PC-3 (cell line): Measurements from ENCODE around the gene PROSER2. TPM values are rescaled to one million over a fixed set of nuclear protein-coding genes. Genes with fewer than 3 reads are reported as not detected.
A peak's percentile ranks its signal among the peaks of the same experiment; 100 is the strongest.

Source experiments
- ATAC-seq: fragments of 200-7000 bp; cut with Tn5 transposase; 2 replicates; pipeline ENCODE4 v1.9.1; 2020; ENCODE audit warnings: mild to moderate bottlenecking, moderate library complexity
- BruUV-seq: library from RNA; stranded (reverse); fragments of 400-500 nt; replicated peaks from 2 replicates; lab custom pipeline; 2021; lab: Mats Ljungman, UMichigan
- CTCF ChIA-PET: fragments of 300-600 bp; sonication (Branson Sonifier 250); formaldehyde crosslinking; loops from one replicate; lab custom pipeline; 2022; ENCODE audit warnings: antibody characterized with exemption; lab: Charles Lee
- POLR2A ChIA-PET: fragments of 300-600 bp; sonication (Branson Sonifier 250); formaldehyde crosslinking; loops from one replicate; lab custom pipeline; 2022; ENCODE audit warnings: antibody characterized with exemption; ENCODE audit not compliant: unreplicated experiment; lab: Charles Lee
- DNase-seq: peaks from one replicate; pipeline ENCODE4 v3.0.0-alpha.2; 2015
- H2AFZ ChIP-seq: fragments of 300-600 bp; sonication (generic); 2 replicates; pipeline ENCODE4 v1.6.0; 2016; ENCODE audit warnings: antibody characterized with exemption, low read length
- H3F3A ChIP-seq: fragments of 300-600 bp; sonication (generic); one replicate; pipeline ENCODE4 v1.6.0; 2017; ENCODE audit warnings: antibody characterized with exemption, low read length, control low read depth, mild to moderate bottlenecking; ENCODE audit not compliant: unreplicated experiment
- H3K27ac ChIP-seq: fragments of 300-600 bp; sonication (generic); 2 replicates; pipeline ENCODE4 v1.5.1; 2016; ENCODE audit warnings: mild to moderate bottlenecking, low read length
- H3K27me3 ChIP-seq: fragments of 300-600 bp; sonication (generic); 2 replicates; pipeline ENCODE4 v1.6.1; 2016; ENCODE audit warnings: low read length, mixed read lengths
- H3K36me3 ChIP-seq: fragments of 300-600 bp; sonication (generic); 2 replicates; pipeline ENCODE4 v1.6.1; 2016; ENCODE audit warnings: low read depth, mixed run types, low read length, mixed read lengths
- H3K4me1 ChIP-seq: fragments of 300-600 bp; sonication (generic); 2 replicates; pipeline ENCODE4 v1.5.1; 2016; ENCODE audit warnings: low read length; ENCODE audit not compliant: insufficient read depth
- H3K4me2 ChIP-seq: fragments of 300-600 bp; sonication (generic); 2 replicates; pipeline ENCODE4 v1.6.0; 2016; ENCODE audit warnings: low read length
- H3K4me3 ChIP-seq: fragments of 300-600 bp; sonication (generic); 2 replicates; pipeline ENCODE4 v1.5.1; 2016; ENCODE audit warnings: mild to moderate bottlenecking, low read length, mixed read lengths
- H3K79me2 ChIP-seq: fragments of 300-600 bp; sonication (generic); 2 replicates; pipeline ENCODE4 v1.6.1; 2017; ENCODE audit warnings: low read length, mixed read lengths
- H3K9ac ChIP-seq: fragments of 300-600 bp; sonication (generic); 2 replicates; pipeline ENCODE4 v1.6.0; 2016; ENCODE audit warnings: mild to moderate bottlenecking, low read length
- H3K9me2 ChIP-seq: fragments of 300-600 bp; sonication (generic); replicated peaks from 2 replicates; pipeline ENCODE4 v1.6.1; 2016; ENCODE audit warnings: mixed run types, low read length, mixed read lengths
- H3K9me3 ChIP-seq: fragments of 300-600 bp; sonication (generic); 2 replicates; pipeline ENCODE4 v1.6.1; 2016; ENCODE audit warnings: low read length, mixed read lengths
- H4K20me1 ChIP-seq: fragments of 300-600 bp; sonication (generic); 2 replicates; pipeline ENCODE4 v1.6.1; 2016; ENCODE audit warnings: low read length, mixed read lengths
- CTCF ChIP-seq: fragments of 300-600 bp; sonication (generic); conservative IDR thresholded peaks from 2 replicates; pipeline ENCODE4 v1.5.1; 2017; ENCODE audit warnings: antibody characterized with exemption, low read depth, mild to moderate bottlenecking, low read length
- EZH2 ChIP-seq: fragments of 300-600 bp; sonication (generic); IDR thresholded peaks from one replicate; pipeline ENCODE4 v1.6.1; 2017; ENCODE audit warnings: antibody characterized with exemption, mild to moderate bottlenecking, low read length; ENCODE audit not compliant: unreplicated experiment
- EZH2phosphoT487 ChIP-seq: fragments of 300-600 bp; sonication (generic); IDR thresholded peaks from 2 replicates; pipeline ENCODE4 v1.6.1; 2018; ENCODE audit warnings: mild to moderate bottlenecking, antibody characterized with exemption, low read length, borderline replicate concordance
- intact Hi-C: fragments of 100-400 bp; cut with micrococcal nuclease; formaldehyde crosslinking; loops from 2 replicates; pipeline ENCODE4 v1.9.0; 2023
- total RNA-seq: library from RNA; depleted of rRNA; stranded (reverse); fragments of >200 nt; gene quantifications from 2 replicates; pipeline ENCODE4 v1.2.3, GENCODE V29; 2014

PROSER2 gene
- total RNA-seq, 1 experiment from 2014 or later, result 52.5 TPM

DNA sequence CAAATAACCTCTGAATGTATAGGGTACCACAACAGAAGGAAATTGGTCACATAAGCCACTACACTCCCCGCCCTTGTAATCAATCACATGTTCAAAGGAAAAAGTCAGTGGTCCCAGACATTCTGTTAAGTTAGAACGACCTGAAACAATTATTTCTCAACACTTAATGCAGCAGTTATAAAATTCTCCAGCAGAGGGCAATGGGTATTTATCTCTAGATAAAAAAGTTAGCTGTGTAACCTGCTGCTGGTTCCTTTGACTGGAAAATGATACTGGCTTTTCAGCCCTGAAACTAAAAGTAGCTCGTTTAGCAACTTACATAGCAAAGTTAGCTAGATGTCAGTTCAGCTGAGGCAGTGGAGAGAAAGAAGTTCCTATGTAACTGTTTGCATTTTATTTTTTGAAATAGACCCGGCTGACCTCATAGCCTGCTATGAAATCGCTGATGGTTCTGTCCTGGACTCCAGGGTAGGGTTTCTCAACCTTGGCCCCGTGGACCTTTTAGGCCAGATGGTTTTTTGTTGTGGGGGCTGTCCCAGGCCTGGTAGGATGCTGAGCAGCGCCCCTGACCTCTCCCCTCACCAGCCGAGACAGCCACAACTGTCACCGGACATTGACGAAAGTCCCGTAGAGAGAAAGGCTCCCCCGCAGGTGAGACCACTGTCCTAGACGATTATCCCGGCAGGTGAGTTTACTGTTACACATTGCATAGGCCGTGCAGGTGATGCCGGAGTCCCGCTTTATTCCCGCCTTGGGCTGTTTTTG, 40.2 kb upstream of the PROSER2 start:
- no peaks in the 10 kb centered on the region for H3K27me3 ChIP-seq
- TF ChIP-seq CTCF (peak; percentile 64), EZH2phosphoT487 (no peak)
- no peaks in the 10 kb centered on the region; the same call in 1 of the 2 replicates for H3K36me3 ChIP-seq
- H3K4me2 ChIP-seq, result 0 out of 2 replicates have a peak overlapping the region, but pooled peaks have one; percentile 6
- 0 out of 2 replicates have a peak overlapping the region, but pooled peaks have one; percentile 28 for H2AFZ ChIP-seq
- H3K9ac ChIP-seq, result no peak overlapping the region
- intact Hi-C loops, result loop anchor here (1.0 to 5.0 kb wide), 2 partner anchors 34 to 203 kb away; no protein-coding TSS in a partner anchor
- no peaks in the 10 kb centered on the region for H3K9me2 ChIP-seq
- DNase-seq (peak; percentile 82), ATAC-seq (peak; percentile 67)
- no peaks in the 10 kb centered on the region for H4K20me1 ChIP-seq
- H3F3A ChIP-seq, result no peaks in the 10 kb centered on the region
- no peaks in the 10 kb centered on the region for H3K4me1 ChIP-seq
- H3K79me2 ChIP-seq, result no peaks in the 10 kb centered on the region
- POLR2A ChIA-PET, result interaction anchor here (1.3 kb wide), 1 partner anchor 11 kb away, joined by 5 read pairs; no protein-coding TSS in a partner anchor
- no peaks in the 10 kb centered on the region for H3K9me3 ChIP-seq
- no peak overlapping the region for H3K4me3 ChIP-seq
- BruUV-seq, result no TSS peak
- no peak overlapping the region for H3K27ac ChIP-seq
- CTCF ChIA-PET, result interaction anchor here (0.6 to 1.9 kb wide), 9 partner anchors 11 to 286 kb away, joined by 3 to 10 read pairs (median 4); partner anchors contain the start of gene PROSER2

DNA sequence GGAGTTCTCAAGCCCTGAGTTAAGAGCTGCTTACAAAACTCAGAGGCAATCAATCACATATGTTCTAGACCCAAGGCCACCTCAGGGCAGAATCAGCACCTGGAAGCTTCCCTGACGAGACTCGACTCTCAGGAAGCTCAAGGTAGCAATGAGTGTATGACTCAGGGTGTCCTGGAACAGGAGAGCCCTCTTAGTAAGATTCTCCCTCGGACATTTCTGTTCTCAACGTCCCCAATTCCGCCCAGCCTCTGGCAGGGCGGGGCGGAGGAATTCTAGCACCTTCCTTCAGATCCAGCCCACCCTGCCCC, 39.6 kb upstream of the PROSER2 start:
- Histone ChIP-seq H3K4me2 (no peak overlapping the region), H3K36me3 (no peaks in the 10 kb centered on the region; the same call in 1 of the 2 replicates), H3K9me2 (no peaks in the 10 kb centered on the region), H3K9me3 (no peaks in the 10 kb centered on the region), H2AFZ (no peak overlapping the region), H3K79me2 (no peaks in the 10 kb centered on the region), H3K27ac (no peak overlapping the region), H3K9ac (no peak overlapping the region), H3K4me1 (no peaks in the 10 kb centered on the region), H3K4me3 (no peak overlapping the region), H3F3A (no peaks in the 10 kb centered on the region), H4K20me1 (no peaks in the 10 kb centered on the region), H3K27me3 (no peaks in the 10 kb centered on the region)
- ATAC-seq, result no peak
- peak; percentile 8 for DNase-seq
- POLR2A ChIA-PET, result interaction anchor here (1.3 kb wide), 1 partner anchor 10 kb away, joined by 5 read pairs; no protein-coding TSS in a partner anchor
- TF ChIP-seq EZH2, result no peak
- TF ChIP-seq EZH2phosphoT487, result no peak
- TF ChIP-seq CTCF, result no peak
- intact Hi-C loops, result loop anchor here (5.0 kb wide), 1 partner anchor 34 kb away; no protein-coding TSS in a partner anchor
- CTCF ChIA-PET, result interaction anchor here (0.6 to 1.9 kb wide), 6 partner anchors 10 to 286 kb away, joined by 3 to 10 read pairs (median 6); no protein-coding TSS in a partner anchor
- BruUV-seq, result no TSS peak
